Posterior vena cava (tissue), 2 donors: ENCODE data around the gene ANAPC13. TPM values are rescaled to one million over a fixed set of nuclear protein-coding genes. Genes with fewer than 3 reads are reported as not detected.

Source experiments
- DNase-seq: peaks from one replicate; pipeline ENCODE4 v3.0.0-alpha.2; 2020; ENCODE audit warnings: low spot score
- intact Hi-C, 2 donors: fragments of 100-400 bp; cut with DNase I; formaldehyde crosslinking; loops; one replicate each; pipeline versions ENCODE4 v1.14.1 to v1.14.2; 2022 to 2023
- total RNA-seq, 2 donors: library from RNA; stranded (reverse); fragmentation: NEBNext Ultra II Directional; extraction: Animal tissue kit (Norgen Biotek cat#: 25700); gene quantifications; one replicate each; pipeline ENCODE4 v1.2.1, GENCODE V29; 2021
- donor health status: DM: yes; HTN: yes; CAD: no.
- donor health status: DM: yes; HTN: yes; CAD: no.

ANAPC13 gene
- total RNA-seq, 2 donors from 2014 or later: 33.5 to 43.5 TPM

- DNase-seq: no peak
- intact Hi-C loops: no loop called here
These were observed 57.4 kb downstream of the ANAPC13 start for GRCh38 chr3:134428401-134428800.

Other genes with a start within 250 kb of the ANAPC13 start
- 10 to 100 TPM; 55.8 to 82.7 TPM for gene RYK, start 235.1 kb downstream of the ANAPC13 start, total RNA-seq
- 10 to 100 TPM; 49.9 to 56.5 TPM for gene AMOTL2, start 111.5 kb downstream of the ANAPC13 start, total RNA-seq
- 10 to 100 TPM; 23.1 to 23.8 TPM for gene CEP63, start 72 bp upstream of the ANAPC13 start, total RNA-seq
- 1 to 10 TPM; 3.2 to 3.8 TPM for gene KY, start 165.0 kb upstream of the ANAPC13 start, total RNA-seq